ENCODE measurements around the gene SBSN. TPM values are rescaled to one million over a fixed set of nuclear protein-coding genes. Genes with fewer than 3 reads are reported as not detected.

Gene SBSN
- total RNA-seq, 2 experiments from 2014 or later: not detected

- peaks cover 9% of the 10 kb centered on the region for H3K4me1 Mint-ChIP-seq
- no peak overlapping the region for H3K27ac Mint-ChIP-seq
- no peak overlapping the region for H3K4me3 Mint-ChIP-seq
- CTCF ChIA-PET: interaction anchor here (0.5 to 0.7 kb wide), 2 partner anchors 10 to 405 kb away, joined by 3 read pairs; no protein-coding TSS in a partner anchor
- H3K36me3 Mint-ChIP-seq (ENCODE audit: low read depth): no peaks in the 10 kb centered on the region
- H3K9me3 Mint-ChIP-seq: no peaks in the 10 kb centered on the region
- H3K27me3 Mint-ChIP-seq: peaks cover 36% of the 10 kb centered on the region
- POLR2A ChIA-PET: no interaction called here
- no peak for DNase-seq
Measured at GRCh38 chr19:35559281-35559659, 31.2 kb upstream of the SBSN start.

DNA sequence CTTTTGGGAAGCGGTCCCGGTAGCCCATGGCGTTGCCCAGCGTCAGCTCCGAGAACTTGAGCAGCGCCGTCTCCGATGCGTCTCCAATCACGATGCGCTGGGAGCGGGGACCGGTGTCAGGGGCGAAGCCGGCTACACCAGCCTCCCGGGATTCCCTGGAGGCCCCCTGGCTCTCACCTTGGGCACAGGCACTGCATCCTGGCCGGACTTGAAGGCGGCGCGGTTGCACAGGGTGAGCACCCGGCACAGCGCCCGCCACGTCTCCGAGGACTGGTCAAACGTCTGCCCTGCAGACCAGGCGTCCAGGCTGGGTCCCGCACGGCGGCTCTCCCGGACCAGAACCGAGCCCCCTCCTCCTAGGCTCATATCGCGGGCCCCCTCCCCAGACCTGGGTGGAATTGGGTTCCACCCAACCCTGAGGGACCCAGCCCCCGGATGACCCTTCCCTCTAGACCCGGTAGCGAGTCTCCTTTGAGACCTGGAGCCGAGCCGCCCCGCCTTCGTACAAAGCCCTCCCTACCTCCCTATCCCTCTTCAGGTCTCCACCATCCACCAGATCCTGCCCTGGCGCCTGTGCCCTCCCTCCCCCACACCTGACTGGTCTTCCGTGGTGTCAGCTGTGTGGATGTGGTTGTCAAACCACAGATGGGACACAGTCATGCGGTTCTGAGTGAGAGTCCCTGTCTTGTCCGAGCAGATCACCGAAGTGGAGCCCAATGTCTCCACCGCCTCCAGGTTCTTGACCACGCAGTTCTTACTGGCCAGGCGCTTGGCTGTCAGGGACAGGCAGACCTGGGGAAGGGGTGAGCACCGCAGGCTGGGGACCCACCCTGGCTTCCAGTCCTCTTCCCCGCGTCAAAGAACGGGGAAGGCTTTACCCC lies 30.5 kb upstream of the SBSN start:
- POLR2A ChIA-PET: no interaction called here

GRCh38 chr19:35557539-35558399 lies 29.7 kb upstream of the SBSN start:
- H3K4me3 Mint-ChIP-seq: peak overlapping the region; percentile 52
- H3K36me3 Mint-ChIP-seq (ENCODE audit: low read depth): no peaks in the 10 kb centered on the region
- peaks cover 36% of the 10 kb centered on the region for H3K27me3 Mint-ChIP-seq
- DNase-seq: peak; percentile 36
- no peaks in the 10 kb centered on the region for H3K9me3 Mint-ChIP-seq
- no peak overlapping the region for H3K27ac Mint-ChIP-seq
- CTCF ChIA-PET: interaction anchor here (1.0 kb wide), 2 partner anchors 9 to 55 kb away, joined by 3 to 5 read pairs; partner anchors contain the start of gene HAUS5
- H3K4me1 Mint-ChIP-seq: peaks cover 9% of the 10 kb centered on the region
- POLR2A ChIA-PET: no interaction called here

More for the DNA sequence above, 30.5 kb upstream of the SBSN start:
- Mint-ChIP-seq H3K4me3 (peak overlapping the region; percentile 27), H3K27me3 (peaks cover 36% of the 10 kb centered on the region), H3K4me1 (peaks cover 9% of the 10 kb centered on the region), H3K27ac (no peak overlapping the region), H3K9me3 (no peaks in the 10 kb centered on the region), H3K36me3 (ENCODE audit: low read depth) (no peaks in the 10 kb centered on the region)
- CTCF ChIA-PET: interaction anchor here (1.0 kb wide), 1 partner anchor 10 kb away, joined by 5 read pairs; no protein-coding TSS in a partner anchor
- no peak for DNase-seq

- CTCF ChIA-PET: interaction anchor here (0.9 to 1.0 kb wide), 2 partner anchors 56 to 370 kb away, joined by 3 read pairs; partner anchors contain the start of gene HAUS5
- Mint-ChIP-seq H3K27me3 (peaks cover 31% of the 10 kb centered on the region), H3K36me3 (ENCODE audit: low read depth) (no peaks in the 10 kb centered on the region), H3K27ac (no peak overlapping the region), H3K4me1 (peaks cover 9% of the 10 kb centered on the region), H3K4me3 (peak overlapping the region; percentile 17), H3K9me3 (no peaks in the 10 kb centered on the region)
- no peak for DNase-seq
- POLR2A ChIA-PET: no interaction called here
Measured at GRCh38 chr19:35556846-35557538, 28.9 kb upstream of the SBSN start.

- Mint-ChIP-seq H3K27ac (no peak overlapping the region), H3K27me3 (peaks cover 26% of the 10 kb centered on the region), H3K9me3 (no peaks in the 10 kb centered on the region), H3K36me3 (ENCODE audit: low read depth) (no peaks in the 10 kb centered on the region), H3K4me1 (peaks cover 9% of the 10 kb centered on the region), H3K4me3 (no peak overlapping the region)
- ChIA-PET POLR2A (no interaction called here), CTCF (interaction anchor here (0.6 to 1.0 kb wide), 3 partner anchors 57 to 371 kb away, joined by 3 read pairs; partner anchors contain the start of gene HAUS5)
- no peak for DNase-seq
Measured at GRCh38 chr19:35556025-35556590, 28.0 kb upstream of the SBSN start.

- H3K27me3 Mint-ChIP-seq: peaks cover 21% of the 10 kb centered on the region
Measured at GRCh38 chr19:35555301-35556005, 27.3 kb upstream of the SBSN start.

DNA sequence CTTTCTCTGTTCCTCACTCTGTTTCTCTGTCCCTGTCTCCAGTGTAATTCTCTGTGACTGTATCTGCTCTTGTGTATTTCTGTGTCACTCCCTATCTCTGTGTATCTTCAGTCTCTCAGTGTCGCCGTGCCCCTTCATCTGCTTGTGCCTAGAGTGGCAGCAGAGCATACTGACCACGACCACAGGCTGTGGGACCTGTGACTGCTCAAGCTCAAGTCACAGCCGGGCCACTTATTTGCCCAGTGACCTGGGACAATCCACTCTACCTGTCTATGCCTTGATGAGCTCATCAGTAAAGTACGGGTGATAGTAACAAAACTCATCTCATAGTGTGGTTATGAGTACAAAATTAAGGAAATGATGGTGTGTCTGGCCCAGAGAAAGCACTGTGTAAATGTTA lies 26.0 kb upstream of the SBSN start:
- ChIA-PET CTCF (no interaction called here), POLR2A (no interaction called here)
- peaks cover 12% of the 10 kb centered on the region for H3K4me1 Mint-ChIP-seq
- H3K36me3 Mint-ChIP-seq (ENCODE audit: low read depth): peaks cover under 1% of the 10 kb centered on the region
- DNase-seq: no peak
- H3K4me3 Mint-ChIP-seq: no peak overlapping the region
- H3K9me3 Mint-ChIP-seq: no peaks in the 10 kb centered on the region
- H3K27ac Mint-ChIP-seq: no peak overlapping the region
- peaks cover 11% of the 10 kb centered on the region for H3K27me3 Mint-ChIP-seq

More at GRCh38 chr19:35555301-35556005, 27.3 kb upstream of the SBSN start:
- H3K4me1 Mint-ChIP-seq: peaks cover 9% of the 10 kb centered on the region
- DNase-seq: no peak
- H3K9me3 Mint-ChIP-seq: no peaks in the 10 kb centered on the region
- no peaks in the 10 kb centered on the region for H3K36me3 Mint-ChIP-seq (ENCODE audit: low read depth)
- POLR2A ChIA-PET: no interaction called here
- CTCF ChIA-PET: interaction anchor here (0.6 kb wide), 1 partner anchor 207 kb away, joined by 3 read pairs; no protein-coding TSS in a partner anchor
- H3K27ac Mint-ChIP-seq: no peak overlapping the region
- H3K4me3 Mint-ChIP-seq: no peak overlapping the region

GRCh38 chr19:35553385-35554000 lies 25.4 kb upstream of the SBSN start:
- ChIA-PET POLR2A (no interaction called here), CTCF (no interaction called here)
- H3K4me1 Mint-ChIP-seq: peaks cover 10% of the 10 kb centered on the region
- H3K36me3 Mint-ChIP-seq (ENCODE audit: low read depth): peaks cover 2% of the 10 kb centered on the region
- H3K27ac Mint-ChIP-seq: no peak overlapping the region
- no peak for DNase-seq
- no peak overlapping the region for H3K4me3 Mint-ChIP-seq
- H3K9me3 Mint-ChIP-seq: no peaks in the 10 kb centered on the region
- H3K27me3 Mint-ChIP-seq: peaks cover 7% of the 10 kb centered on the region

GRCh38 chr19:35552534-35553384 lies 24.6 kb upstream of the SBSN start:
- Mint-ChIP-seq H3K4me3 (no peak overlapping the region), H3K27me3 (peaks cover 4% of the 10 kb centered on the region), H3K27ac (no peak overlapping the region), H3K9me3 (no peaks in the 10 kb centered on the region), H3K36me3 (ENCODE audit: low read depth) (peaks cover 2% of the 10 kb centered on the region), H3K4me1 (peaks cover 8% of the 10 kb centered on the region)
- CTCF ChIA-PET: no interaction called here
- POLR2A ChIA-PET: no interaction called here
- no peak for DNase-seq

DNA sequence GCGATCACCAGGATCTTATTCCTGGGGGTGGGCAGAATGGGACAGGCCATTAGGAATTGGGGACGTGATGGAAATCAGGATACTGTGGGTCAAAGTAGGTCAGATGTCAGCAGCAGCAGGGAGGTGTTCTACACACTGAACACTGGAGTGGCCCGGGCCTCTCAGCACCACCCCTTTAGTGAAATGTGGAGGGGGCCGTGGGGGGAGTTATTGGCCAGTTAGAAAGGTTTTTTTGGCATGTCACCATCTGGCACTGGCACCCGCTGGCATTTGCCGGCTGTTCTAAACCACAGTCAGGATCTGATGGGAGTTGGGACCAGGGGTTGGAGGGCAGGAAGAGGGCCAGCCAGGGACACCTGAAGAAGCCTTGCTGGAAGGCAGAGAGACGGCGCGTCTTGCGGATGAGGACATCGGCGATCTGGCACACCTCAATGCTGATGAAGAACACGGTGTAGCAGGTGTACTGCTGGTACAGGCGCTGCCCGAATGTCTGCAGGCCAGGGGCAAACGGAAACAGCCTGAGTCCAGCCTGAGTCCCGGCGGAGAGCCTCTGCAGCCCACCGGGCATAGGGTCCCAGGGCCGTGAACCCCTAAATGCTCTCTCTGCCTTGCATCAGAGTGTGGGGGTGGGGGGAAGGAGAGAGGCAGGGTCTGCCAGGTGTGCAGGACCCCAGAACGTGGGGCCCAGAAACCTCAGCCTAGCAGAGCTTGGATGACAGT lies 23.1 kb upstream of the SBSN start:
- Mint-ChIP-seq H3K36me3 (ENCODE audit: low read depth) (peaks cover 4% of the 10 kb centered on the region), H3K27me3 (no peaks in the 10 kb centered on the region), H3K4me3 (no peak overlapping the region), H3K4me1 (peaks cover 15% of the 10 kb centered on the region), H3K9me3 (no peaks in the 10 kb centered on the region), H3K27ac (no peak overlapping the region)
- ChIA-PET CTCF (interaction anchor here (0.5 kb wide), 1 partner anchor 129 kb away, joined by 3 read pairs; no protein-coding TSS in a partner anchor), POLR2A (no interaction called here)
- no peak for DNase-seq
